ENCODE data around the gene LYST.

LYST gene

GRCh38 chr1:235712812-235713211, 153.9 kb downstream of the LYST start:
- no peak for DNase-seq (ENCODE audit: low read depth in 1 of 2, low spot score in 1 of 2)
- TF ChIP-seq CTCF (IDR thresholded peaks at IDR 0.05; ENCODE audit: insufficient read depth, low read length), result no peak
- no peak; the same call in 1 of the 2 replicates for TF ChIP-seq POLR2AphosphoS5 (IDR thresholded peaks at IDR 0.05; ENCODE audit: low read depth)
- TF ChIP-seq SPI1 (IDR thresholded peaks at IDR 0.05; ENCODE audit: borderline replicate concordance, low read depth), result no peak
- TF ChIP-seq REST (IDR thresholded peaks at IDR 0.05; ENCODE audit: insufficient replicate concordance, low read depth), result no peak
- no peak for TF ChIP-seq GABPA (IDR thresholded peaks at IDR 0.05; ENCODE audit: low read depth)
- Histone ChIP-seq H3K27me3 (ENCODE audit: insufficient read depth, poor library complexity, severe bottlenecking) (no peaks in the 10 kb centered on the region), H3K4me3 (replicated peaks; ENCODE audit: insufficient read depth, low read length) (no peak overlapping the region), H3K27ac (replicated peaks) (no peak overlapping the region)

- DNase-seq (ENCODE audit: low read depth in 1 of 2, low spot score in 1 of 2), result no peak
Measured at GRCh38 chr1:235710687-235711086, 156.0 kb downstream of the LYST start.

GRCh38 chr1:235709018-235709417, 157.7 kb downstream of the LYST start:
- Histone ChIP-seq H3K27me3 (ENCODE audit: insufficient read depth, poor library complexity, severe bottlenecking) (no peaks in the 10 kb centered on the region), H3K4me3 (replicated peaks; ENCODE audit: insufficient read depth, low read length) (no peak overlapping the region), H3K27ac (replicated peaks) (no peak overlapping the region)
- DNase-seq (ENCODE audit: low read depth in 1 of 2, low spot score in 1 of 2), result no peak
- TF ChIP-seq CTCF (IDR thresholded peaks at IDR 0.05; ENCODE audit: insufficient read depth, low read length), result no peak
- TF ChIP-seq SPI1 (IDR thresholded peaks at IDR 0.05; ENCODE audit: borderline replicate concordance, low read depth), result no peak
- TF ChIP-seq REST (IDR thresholded peaks at IDR 0.05; ENCODE audit: insufficient replicate concordance, low read depth), result no peak
- no peak for TF ChIP-seq GABPA (IDR thresholded peaks at IDR 0.05; ENCODE audit: low read depth)
- no peak for TF ChIP-seq POLR2AphosphoS5 (IDR thresholded peaks at IDR 0.05; ENCODE audit: low read depth)

More at GRCh38 chr1:235710687-235711086, 156.0 kb downstream of the LYST start:
- TF ChIP-seq SPI1 (IDR thresholded peaks at IDR 0.05; ENCODE audit: borderline replicate concordance, low read depth) (no peak), CTCF (IDR thresholded peaks at IDR 0.05; ENCODE audit: insufficient read depth, low read length) (no peak), REST (IDR thresholded peaks at IDR 0.05; ENCODE audit: insufficient replicate concordance, low read depth) (no peak), GABPA (IDR thresholded peaks at IDR 0.05; ENCODE audit: low read depth) (no peak), POLR2AphosphoS5 (IDR thresholded peaks at IDR 0.05; ENCODE audit: low read depth) (no peak)
- Histone ChIP-seq H3K4me3 (replicated peaks; ENCODE audit: insufficient read depth, low read length) (no peak overlapping the region), H3K27ac (replicated peaks) (no peak overlapping the region), H3K27me3 (ENCODE audit: insufficient read depth, poor library complexity, severe bottlenecking) (no peaks in the 10 kb centered on the region)
